ENCODE measurements around the gene CYP1A2.

CYP1A2 gene

GRCh38 chr15:74773731-74774252 is 25.1 kb downstream of the CYP1A2 start:
- Histone ChIP-seq H3K4me1 (ENCODE audit: insufficient read depth, low read length) (peaks cover 42% of the 10 kb centered on the region), H3K27ac (ENCODE audit: low read length) (no peak overlapping the region)

GRCh38 chr15:74775132-74775562 is 26.5 kb downstream of the CYP1A2 start:
- TF ChIP-seq CTCF (IDR thresholded peaks at IDR 0.05; ENCODE audit: borderline replicate concordance, extremely low read depth, low read length, poor library complexity, severe bottlenecking): no peak
- TF ChIP-seq EZH2 (IDR thresholded peaks at IDR 0.05; ENCODE audit: borderline replicate concordance, low read depth, low read length, severe bottlenecking): no peak
- H3K9ac ChIP-seq (ENCODE audit: low read depth, low read length): no peak overlapping the region
- no peaks in the 10 kb centered on the region for H3K36me3 ChIP-seq (ENCODE audit: insufficient read depth, low read length)
- peaks cover 54% of the 10 kb centered on the region for H3K4me1 ChIP-seq (ENCODE audit: insufficient read depth, low read length)
- no peaks in the 10 kb centered on the region for H4K20me1 ChIP-seq (ENCODE audit: insufficient read depth, low read length)
- H3K4me3 ChIP-seq (ENCODE audit: low read depth in 1 of 2, low read length in 2 of 2): no peak overlapping the region
- 0 out of 2 replicates have a peak overlapping the region, but pooled peaks have one; percentile 23 for H3K27ac ChIP-seq (ENCODE audit: low read length)
- no peaks in the 10 kb centered on the region for H3K27me3 ChIP-seq (ENCODE audit: insufficient read depth, low read length, poor library complexity)
- H3K79me2 ChIP-seq (ENCODE audit: insufficient read depth, low read length): no peaks in the 10 kb centered on the region
- ATAC-seq (ENCODE audit: insufficient read depth, low read depth) (no peak), DNase-seq (no peak)
- H2AFZ ChIP-seq (ENCODE audit: low read depth, low read length): no peak overlapping the region
- H3K4me2 ChIP-seq (ENCODE audit: insufficient read depth, low read length): no peak overlapping the region
- H3K9me3 ChIP-seq (ENCODE audit: insufficient read depth, low read length, severe bottlenecking): no peaks in the 10 kb centered on the region

More at GRCh38 chr15:74773731-74774252, 25.1 kb downstream of the CYP1A2 start:
- H3K36me3 ChIP-seq (ENCODE audit: insufficient read depth, low read length): no peaks in the 10 kb centered on the region
- H3K27me3 ChIP-seq (ENCODE audit: insufficient read depth, low read length, poor library complexity): no peaks in the 10 kb centered on the region
- no peak overlapping the region for H2AFZ ChIP-seq (ENCODE audit: low read depth, low read length)
- H3K4me2 ChIP-seq (ENCODE audit: insufficient read depth, low read length): no peak overlapping the region
- H3K4me3 ChIP-seq (ENCODE audit: low read depth in 1 of 2, low read length in 2 of 2): no peak overlapping the region
- TF ChIP-seq EZH2 (IDR thresholded peaks at IDR 0.05; ENCODE audit: borderline replicate concordance, low read depth, low read length, severe bottlenecking) (no peak), CTCF (IDR thresholded peaks at IDR 0.05; ENCODE audit: borderline replicate concordance, extremely low read depth, low read length, poor library complexity, severe bottlenecking) (no peak)
- H4K20me1 ChIP-seq (ENCODE audit: insufficient read depth, low read length): no peaks in the 10 kb centered on the region
- ATAC-seq (ENCODE audit: insufficient read depth, low read depth) (no peak), DNase-seq (no peak)
- no peaks in the 10 kb centered on the region for H3K9me3 ChIP-seq (ENCODE audit: insufficient read depth, low read length, severe bottlenecking)
- H3K79me2 ChIP-seq (ENCODE audit: insufficient read depth, low read length): no peaks in the 10 kb centered on the region
- H3K9ac ChIP-seq (ENCODE audit: low read depth, low read length): no peak overlapping the region

DNA sequence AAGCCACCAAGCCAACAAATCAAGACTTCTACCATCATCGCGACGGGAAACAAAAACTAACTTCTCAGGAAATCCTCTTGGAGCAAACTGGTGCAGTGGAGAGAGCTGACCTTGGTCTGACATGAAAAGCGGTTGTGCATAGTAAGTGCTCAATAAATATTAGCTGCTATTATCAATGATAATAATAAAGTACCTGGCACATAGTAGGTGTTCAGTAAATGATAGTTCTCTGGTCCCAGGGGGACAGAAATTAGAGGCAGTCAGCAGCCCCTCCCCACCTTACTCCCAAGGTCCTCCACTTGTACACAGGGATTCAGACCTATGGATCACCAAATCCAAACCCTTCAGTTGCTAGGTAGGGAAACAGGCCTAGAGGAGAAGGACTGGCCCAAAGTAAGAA is 27.2 kb downstream of the CYP1A2 start:
- H2AFZ ChIP-seq (ENCODE audit: low read depth, low read length): no peak overlapping the region
- no peaks in the 10 kb centered on the region for H3K9me3 ChIP-seq (ENCODE audit: insufficient read depth, low read length, severe bottlenecking)
- H3K4me2 ChIP-seq (ENCODE audit: insufficient read depth, low read length): no peak overlapping the region
- no peak overlapping the region for H3K4me3 ChIP-seq (ENCODE audit: low read depth in 1 of 2, low read length in 2 of 2)
- H3K27me3 ChIP-seq (ENCODE audit: insufficient read depth, low read length, poor library complexity): no peaks in the 10 kb centered on the region
- H4K20me1 ChIP-seq (ENCODE audit: insufficient read depth, low read length): peaks cover 3% of the 10 kb centered on the region; the same call in 1 of the 2 replicates
- no peak for TF ChIP-seq CTCF (IDR thresholded peaks at IDR 0.05; ENCODE audit: borderline replicate concordance, extremely low read depth, low read length, poor library complexity, severe bottlenecking)
- no peak for TF ChIP-seq EZH2 (IDR thresholded peaks at IDR 0.05; ENCODE audit: borderline replicate concordance, low read depth, low read length, severe bottlenecking)
- H3K4me1 ChIP-seq (ENCODE audit: insufficient read depth, low read length): peaks cover 59% of the 10 kb centered on the region
- H3K36me3 ChIP-seq (ENCODE audit: insufficient read depth, low read length): no peaks in the 10 kb centered on the region
- H3K79me2 ChIP-seq (ENCODE audit: insufficient read depth, low read length): no peaks in the 10 kb centered on the region
- H3K9ac ChIP-seq (ENCODE audit: low read depth, low read length): no peak overlapping the region
- no peak for DNase-seq
- H3K27ac ChIP-seq (ENCODE audit: low read length): peak overlapping the region; percentile 55; the same call in 1 of the 2 replicates
- no peak for ATAC-seq (ENCODE audit: insufficient read depth, low read depth)

All from DND-41 (cell line).